PC-3 (cell line): Measurements from ENCODE around the gene LMLN.

Source experiments
- CTCF ChIP-seq: fragments of 300-600 bp; sonication (generic); conservative IDR thresholded peaks from 2 replicates; pipeline ENCODE4 v1.5.1; 2017; ENCODE audit warnings: antibody characterized with exemption, low read depth, mild to moderate bottlenecking, low read length
- EZH2 ChIP-seq: fragments of 300-600 bp; sonication (generic); IDR thresholded peaks from one replicate; pipeline ENCODE4 v1.6.1; 2017; ENCODE audit warnings: antibody characterized with exemption, mild to moderate bottlenecking, low read length; ENCODE audit not compliant: unreplicated experiment
- EZH2phosphoT487 ChIP-seq: fragments of 300-600 bp; sonication (generic); IDR thresholded peaks from 2 replicates; pipeline ENCODE4 v1.6.1; 2018; ENCODE audit warnings: mild to moderate bottlenecking, antibody characterized with exemption, low read length, borderline replicate concordance

- TF ChIP-seq EZH2phosphoT487 (no peak), CTCF (no peak), EZH2 (no peak)
These were observed 88.4 kb downstream of the LMLN start for GRCh38 chr3:198048445-198048844.
